ENCODE data around the gene CLSTN1. TPM values are rescaled to one million over a fixed set of nuclear protein-coding genes. Genes with fewer than 3 reads are reported as not detected.

The CLSTN1 gene
- 63.9 to 75.4 TPM (median 67.6 TPM) in 5 replicates for total RNA-seq (2022; extraction: Qiagen RNA extraction; ENCODE audit: low read depth)

GRCh38 chr1:9823943-9824701 lies at the start of gene CLSTN1:
TSS of gene CLSTN1 (minus strand) at chr1:9823965. CDS start at chr1:9823733, 232 bp downstream.

Other genes starting within 250 kb of the CLSTN1 start
- gene TMEM201, start 235.1 kb downstream of the CLSTN1 start, total RNA-seq (2022; extraction: Qiagen RNA extraction; ENCODE audit: low read depth): 13.4 to 16.6 TPM (median 15.4 TPM) in 5 replicates
- 8.8 to 11.9 TPM (median 11.5 TPM) in 5 replicates for gene PIK3CD, start 172.2 kb downstream of the CLSTN1 start, total RNA-seq (2022; extraction: Qiagen RNA extraction; ENCODE audit: low read depth)
- 7.8 to 12.2 TPM (median 9.0 TPM) in 5 replicates for gene CTNNBIP1, start 86.3 kb upstream of the CLSTN1 start, total RNA-seq (2022; extraction: Qiagen RNA extraction; ENCODE audit: low read depth)
- 20.7 to 24.6 TPM (median 22.2 TPM) in 5 replicates for gene LZIC, start 119.4 kb upstream of the CLSTN1 start, total RNA-seq (2022; extraction: Qiagen RNA extraction; ENCODE audit: low read depth)
- 1.7 to 2.8 TPM (median 2.6 TPM) in 5 replicates for gene NMNAT1, start 119.5 kb upstream of the CLSTN1 start, total RNA-seq (2022; extraction: Qiagen RNA extraction; ENCODE audit: low read depth)
- gene RBP7, start 173.3 kb upstream of the CLSTN1 start, total RNA-seq (2022; extraction: Qiagen RNA extraction; ENCODE audit: low read depth): 4.9 to 6.4 TPM (median 5.6 TPM) in 5 replicates
- gene UBE4B, start 209.0 kb upstream of the CLSTN1 start, total RNA-seq (2022; extraction: Qiagen RNA extraction; ENCODE audit: low read depth): 11.4 to 17.6 TPM (median 14.9 TPM) in 5 replicates

Data from A549 treated with DMSO at 1 μM for 4 hours (cell line).